WTC11 (cell line): ENCODE data around the gene KLHL13.

Source experiments
- AR ChIP-seq: fragments of 250-450 bp; sonication (Bioruptor Pico); IDR thresholded peaks from 2 replicates; pipeline ENCODE4 v1.9.0; 2021; ENCODE audit warnings: mild to moderate bottlenecking
- ATF1 ChIP-seq: sonication (generic); formaldehyde crosslinking; IDR thresholded peaks from 2 replicates; pipeline ENCODE4 v1.8.1; 2023; ENCODE audit warnings: mild to moderate bottlenecking, moderate library complexity, missing genetic modification reagents
- ATF3 ChIP-seq: sonication (generic); formaldehyde crosslinking; conservative IDR thresholded peaks from 2 replicates; pipeline ENCODE4 v1.8.1; 2022; ENCODE audit warnings: mild to moderate bottlenecking, missing genetic modification reagents
- CTCF ChIP-seq: fragments of 200-600 bp; IDR thresholded peaks from 2 replicates; pipeline ENCODE4 v1.8.0; 2022; ENCODE audit warnings: antibody characterized with exemption
- ESRRA ChIP-seq: sonication (generic); formaldehyde crosslinking; IDR thresholded peaks from 2 replicates; pipeline ENCODE4 v1.8.1; 2022; ENCODE audit warnings: mild to moderate bottlenecking, missing genetic modification reagents, borderline replicate concordance
- FOXJ3 ChIP-seq: sonication (generic); formaldehyde crosslinking; IDR thresholded peaks from 2 replicates; pipeline ENCODE4 v1.9.0; 2021; ENCODE audit warnings: missing genetic modification reagents, mild to moderate bottlenecking, borderline replicate concordance
- HMGXB4 ChIP-seq: sonication (generic); formaldehyde crosslinking; IDR thresholded peaks from 2 replicates; pipeline ENCODE4 v1.8.1; 2023; ENCODE audit warnings: mild to moderate bottlenecking, moderate library complexity, missing genetic modification reagents
- IRF1 ChIP-seq: sonication (generic); formaldehyde crosslinking; IDR thresholded peaks from 2 replicates; pipeline ENCODE4 v1.8.0; 2023; ENCODE audit warnings: missing genetic modification reagents
- ZNF317 ChIP-seq: sonication (generic); formaldehyde crosslinking; IDR thresholded peaks from 2 replicates; pipeline ENCODE4 v1.8.1; 2023; ENCODE audit warnings: low read depth, mild to moderate bottlenecking, moderate library complexity, missing genetic modification reagents, borderline replicate concordance

- TF ChIP-seq IRF1 (CRISPR knock-in tag), result no peak
- TF ChIP-seq CTCF, result no peak
- no peak for TF ChIP-seq ESRRA (CRISPR knock-in tag)
- TF ChIP-seq AR, result no peak
- no peak for TF ChIP-seq ATF3 (CRISPR knock-in tag)
- TF ChIP-seq HMGXB4, result no peak
- TF ChIP-seq ATF1, result no peak
- no peak for TF ChIP-seq ZNF317 (CRISPR knock-in tag)
- no peak for TF ChIP-seq FOXJ3 (CRISPR knock-in tag)
Measured at GRCh38 chrX:118156254-118156952, 39.8 kb upstream of the KLHL13 start.
